ENCODE measurements around the gene SV2C. TPM values are rescaled to one million over a fixed set of nuclear protein-coding genes. Genes with fewer than 3 reads are reported as not detected.
"Not testable (repeated sequence)": the region's sequence is repeated elsewhere in the genome, so short reads cannot be mapped to it uniquely, and the experiment has no call there.

SV2C gene
- total RNA-seq, result under 0.01 TPM

DNA sequence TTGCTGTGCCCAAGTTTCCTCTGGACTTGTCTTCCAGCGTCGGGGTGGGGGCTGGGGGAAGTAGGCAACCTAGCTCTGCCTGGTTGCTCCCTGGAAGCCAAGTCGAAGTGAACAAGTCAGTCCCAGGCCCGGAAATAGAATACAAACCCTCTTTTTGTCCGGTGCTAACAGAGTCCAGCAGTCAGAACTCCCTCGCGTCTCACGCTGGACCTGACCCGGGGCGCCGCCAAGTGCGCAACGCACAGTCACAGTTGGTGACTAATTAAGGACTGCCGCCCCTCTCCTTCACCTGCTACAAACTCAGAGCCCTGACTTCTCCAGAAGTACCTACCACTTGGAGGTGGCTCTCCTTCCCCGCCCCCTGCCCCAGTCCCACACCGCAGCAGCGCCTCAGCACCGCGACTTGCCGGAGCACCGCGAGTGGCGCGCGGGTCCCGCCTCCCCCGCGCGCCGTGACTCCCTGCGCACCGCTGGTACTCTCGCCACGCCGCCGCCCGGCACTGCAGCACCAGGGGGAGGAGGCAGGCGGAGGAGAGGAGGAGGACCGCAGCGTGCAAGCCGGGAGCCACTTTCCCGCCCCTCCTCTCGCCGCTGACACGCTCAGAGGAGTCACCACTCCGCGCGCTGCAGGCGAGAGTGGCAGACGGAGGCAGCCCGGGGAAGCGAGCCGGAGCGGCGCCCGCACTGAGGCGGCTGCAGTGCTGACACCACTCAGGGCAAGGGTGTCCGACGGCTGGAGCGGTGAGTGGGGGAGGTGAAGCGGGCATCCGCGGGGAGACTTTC is at the start of gene SV2C:
Gene SV2C (plus strand): TSS at position 612 of the 783 bp plus-strand sequence. CDS start 48,368 bp downstream, outside the sequence.
- Histone ChIP-seq H3K27ac (ENCODE audit: low read depth, low read length) (no peak within 1 kb of the TSS), H3K9ac (ENCODE audit: low read depth in 1 of 3, low read length in 3 of 3) (no peak within 1 kb of the TSS), H3K27me3 (ENCODE audit: control insufficient read depth in 3 of 3, insufficient read depth in 3 of 3, low read length in 3 of 3) (peaks cover 28 to 43% (median 42%) of the 10 kb centered on the region in 3 donors), H3K4me1 (ENCODE audit: control insufficient read depth in 3 of 3, insufficient read depth in 3 of 3, low read length in 3 of 3) (peaks cover 4 to 5% (median 5%) of the 10 kb centered on the region in 3 donors), H3K4me3 (ENCODE audit: low read length in 3 of 3) (peak within 1 kb of the TSS in 1 of 3 donors; percentile 14), H3K9me3 (ENCODE audit: control insufficient read depth in 3 of 3, low read length in 3 of 3) (no peaks in the 10 kb centered on the region), H3K36me3 (ENCODE audit: control insufficient read depth in 3 of 3, insufficient read depth in 3 of 3, low read length in 3 of 3) (no peaks in the 10 kb centered on the region)

DNA sequence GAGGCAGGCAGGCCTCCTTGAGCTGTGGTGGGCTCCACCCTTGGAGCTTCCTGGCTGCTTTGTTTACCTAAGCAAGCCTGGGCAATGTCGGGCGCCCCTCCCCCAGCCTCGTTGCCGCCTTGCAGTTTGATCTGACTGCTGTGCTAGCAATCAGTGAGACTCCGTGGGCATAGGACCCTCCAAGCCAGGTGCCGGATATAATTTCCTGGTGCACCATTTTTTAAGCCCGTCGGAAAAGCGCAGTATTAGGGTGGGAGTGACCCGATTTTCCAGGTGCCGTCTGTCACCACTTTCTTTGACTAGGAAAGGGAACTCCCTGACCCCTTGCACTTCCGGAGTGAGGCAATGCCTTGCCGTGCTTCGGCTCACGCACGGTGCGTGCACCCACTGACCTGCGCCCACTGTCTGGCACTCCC is 45.4 kb upstream of the SV2C start:
- H3K9ac ChIP-seq (ENCODE audit: low read depth in 1 of 3, low read length in 3 of 3); H3K36me3 ChIP-seq (ENCODE audit: control insufficient read depth in 3 of 3, insufficient read depth in 3 of 3, low read length in 3 of 3); H3K4me3 ChIP-seq (ENCODE audit: low read length in 3 of 3); H3K4me1 ChIP-seq (ENCODE audit: control insufficient read depth in 3 of 3, insufficient read depth in 3 of 3, low read length in 3 of 3); H3K9me3 ChIP-seq (ENCODE audit: control insufficient read depth in 3 of 3, low read length in 3 of 3); H3K27me3 ChIP-seq (ENCODE audit: control insufficient read depth in 3 of 3, insufficient read depth in 3 of 3, low read length in 3 of 3); H3K27ac ChIP-seq (ENCODE audit: low read depth, low read length): not testable (repeated sequence)

DNA sequence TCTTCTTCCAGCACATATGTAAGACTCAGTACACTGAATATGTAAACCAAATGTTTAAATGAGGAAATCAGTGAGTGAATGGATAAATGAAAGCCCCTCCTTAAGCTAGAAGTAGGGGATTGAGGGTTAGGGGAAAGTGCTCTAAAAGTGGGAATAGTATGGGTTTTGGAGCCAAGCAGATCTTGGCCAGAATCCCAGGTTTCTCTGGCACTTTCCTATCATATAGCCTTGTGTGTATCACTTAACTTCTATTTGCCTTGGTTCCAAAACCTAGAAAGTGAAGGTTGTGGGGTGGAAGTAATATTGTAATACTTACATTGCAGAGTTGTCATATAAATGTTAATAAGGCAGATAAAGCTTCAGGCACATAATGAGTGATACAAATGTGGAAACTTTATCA is 45.0 kb upstream of the SV2C start:
- H3K4me3 ChIP-seq (ENCODE audit: low read length in 3 of 3), result no peak overlapping the region
- no peaks in the 10 kb centered on the region for H3K36me3 ChIP-seq (ENCODE audit: control insufficient read depth in 3 of 3, insufficient read depth in 3 of 3, low read length in 3 of 3)
- no peaks in the 10 kb centered on the region for H3K27me3 ChIP-seq (ENCODE audit: control insufficient read depth in 3 of 3, insufficient read depth in 3 of 3, low read length in 3 of 3)
- H3K9ac ChIP-seq (ENCODE audit: low read depth in 1 of 3, low read length in 3 of 3), result no peak overlapping the region
- no peak overlapping the region for H3K27ac ChIP-seq (ENCODE audit: low read depth, low read length)
- H3K9me3 ChIP-seq (ENCODE audit: control insufficient read depth in 3 of 3, low read length in 3 of 3), result peaks cover 0 to 5% (median 0%) of the 10 kb centered on the region in 3 donors
- no peaks in the 10 kb centered on the region for H3K4me1 ChIP-seq (ENCODE audit: control insufficient read depth in 3 of 3, insufficient read depth in 3 of 3, low read length in 3 of 3)

- Histone ChIP-seq H3K9me3 (ENCODE audit: control insufficient read depth in 3 of 3, low read length in 3 of 3) (peaks cover 0 to 8% (median 0%) of the 10 kb centered on the region in 3 donors), H3K4me1 (ENCODE audit: control insufficient read depth in 3 of 3, insufficient read depth in 3 of 3, low read length in 3 of 3) (no peaks in the 10 kb centered on the region), H3K27ac (ENCODE audit: low read depth, low read length) (no peak overlapping the region), H3K27me3 (ENCODE audit: control insufficient read depth in 3 of 3, insufficient read depth in 3 of 3, low read length in 3 of 3) (no peaks in the 10 kb centered on the region), H3K4me3 (ENCODE audit: low read length in 3 of 3) (no peak overlapping the region), H3K36me3 (ENCODE audit: control insufficient read depth in 3 of 3, insufficient read depth in 3 of 3, low read length in 3 of 3) (no peaks in the 10 kb centered on the region), H3K9ac (ENCODE audit: low read depth in 1 of 3, low read length in 3 of 3) (no peak overlapping the region)
These were observed 42.4 kb upstream of the SV2C start for GRCh38 chr5:76040806-76041205.

- Histone ChIP-seq H3K4me3 (ENCODE audit: low read length in 3 of 3) (no peak overlapping the region), H3K36me3 (ENCODE audit: control insufficient read depth in 3 of 3, insufficient read depth in 3 of 3, low read length in 3 of 3) (no peaks in the 10 kb centered on the region), H3K4me1 (ENCODE audit: control insufficient read depth in 3 of 3, insufficient read depth in 3 of 3, low read length in 3 of 3) (no peaks in the 10 kb centered on the region), H3K27me3 (ENCODE audit: control insufficient read depth in 3 of 3, insufficient read depth in 3 of 3, low read length in 3 of 3) (no peaks in the 10 kb centered on the region), H3K27ac (ENCODE audit: low read depth, low read length) (no peak overlapping the region), H3K9me3 (ENCODE audit: control insufficient read depth in 3 of 3, low read length in 3 of 3) (peaks cover 0 to 8% (median 0%) of the 10 kb centered on the region in 3 donors), H3K9ac (ENCODE audit: low read depth in 1 of 3, low read length in 3 of 3) (no peak overlapping the region)
These were observed 41.3 kb upstream of the SV2C start for GRCh38 chr5:76041863-76042262.

GRCh38 chr5:76046741-76047140 is 36.4 kb upstream of the SV2C start:
- no peak overlapping the region for H3K4me3 ChIP-seq (ENCODE audit: low read length in 3 of 3)
- H3K4me1 ChIP-seq (ENCODE audit: control insufficient read depth in 3 of 3, insufficient read depth in 3 of 3, low read length in 3 of 3), result no peaks in the 10 kb centered on the region

DNA sequence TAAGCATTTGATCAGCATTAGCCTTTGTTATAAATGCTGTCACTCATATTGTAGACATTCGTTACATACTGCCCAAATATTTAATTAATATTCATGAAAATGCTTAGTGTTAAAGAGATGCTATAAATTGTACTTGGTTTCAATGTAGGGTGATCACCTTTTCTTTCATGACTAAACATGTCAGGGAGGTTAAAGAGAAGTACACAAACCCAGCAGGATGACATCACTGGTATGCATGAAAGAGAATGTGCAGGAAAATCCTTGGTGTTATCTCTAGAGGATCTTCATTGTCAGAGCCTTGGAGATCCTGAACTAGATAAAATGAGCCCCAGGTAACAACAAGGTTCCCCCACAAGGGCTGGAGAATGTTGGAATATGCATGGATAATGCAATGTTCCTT is 33.0 kb upstream of the SV2C start:
- Histone ChIP-seq H3K4me1 (ENCODE audit: control insufficient read depth in 3 of 3, insufficient read depth in 3 of 3, low read length in 3 of 3) (no peaks in the 10 kb centered on the region), H3K27me3 (ENCODE audit: control insufficient read depth in 3 of 3, insufficient read depth in 3 of 3, low read length in 3 of 3) (peaks cover 0 to 2% (median 0%) of the 10 kb centered on the region in 3 donors), H3K27ac (ENCODE audit: low read depth, low read length) (no peak overlapping the region), H3K4me3 (ENCODE audit: low read length in 3 of 3) (no peak overlapping the region), H3K36me3 (ENCODE audit: control insufficient read depth in 3 of 3, insufficient read depth in 3 of 3, low read length in 3 of 3) (no peaks in the 10 kb centered on the region), H3K9me3 (ENCODE audit: control insufficient read depth in 3 of 3, low read length in 3 of 3) (no peaks in the 10 kb centered on the region), H3K9ac (ENCODE audit: low read depth in 1 of 3, low read length in 3 of 3) (no peak overlapping the region)

More at GRCh38 chr5:76046741-76047140, 36.4 kb upstream of the SV2C start:
- Histone ChIP-seq H3K27me3 (ENCODE audit: control insufficient read depth in 3 of 3, insufficient read depth in 3 of 3, low read length in 3 of 3) (peaks cover 0 to 2% (median 0%) of the 10 kb centered on the region in 3 donors), H3K27ac (ENCODE audit: low read depth, low read length) (no peak overlapping the region), H3K9me3 (ENCODE audit: control insufficient read depth in 3 of 3, low read length in 3 of 3) (peaks cover 0 to 8% (median 0%) of the 10 kb centered on the region in 3 donors), H3K36me3 (ENCODE audit: control insufficient read depth in 3 of 3, insufficient read depth in 3 of 3, low read length in 3 of 3) (no peaks in the 10 kb centered on the region), H3K9ac (ENCODE audit: low read depth in 1 of 3, low read length in 3 of 3) (no peak overlapping the region)

GRCh38 chr5:76062502-76063041 is 20.6 kb upstream of the SV2C start:
- no peaks in the 10 kb centered on the region for H3K36me3 ChIP-seq (ENCODE audit: control insufficient read depth in 3 of 3, insufficient read depth in 3 of 3, low read length in 3 of 3)
- no peaks in the 10 kb centered on the region for H3K9me3 ChIP-seq (ENCODE audit: control insufficient read depth in 3 of 3, low read length in 3 of 3)
- no peaks in the 10 kb centered on the region for H3K27me3 ChIP-seq (ENCODE audit: control insufficient read depth in 3 of 3, insufficient read depth in 3 of 3, low read length in 3 of 3)
- no peaks in the 10 kb centered on the region for H3K4me1 ChIP-seq (ENCODE audit: control insufficient read depth in 3 of 3, insufficient read depth in 3 of 3, low read length in 3 of 3)
- no peak overlapping the region for H3K27ac ChIP-seq (ENCODE audit: low read depth, low read length)
- no peak overlapping the region for H3K9ac ChIP-seq (ENCODE audit: low read depth in 1 of 3, low read length in 3 of 3)
- no peak overlapping the region for H3K4me3 ChIP-seq (ENCODE audit: low read length in 3 of 3)

- Histone ChIP-seq H3K4me3 (ENCODE audit: low read length in 3 of 3) (no peak overlapping the region), H3K27ac (ENCODE audit: low read depth, low read length) (no peak overlapping the region), H3K27me3 (ENCODE audit: control insufficient read depth in 3 of 3, insufficient read depth in 3 of 3, low read length in 3 of 3) (no peaks in the 10 kb centered on the region), H3K4me1 (ENCODE audit: control insufficient read depth in 3 of 3, insufficient read depth in 3 of 3, low read length in 3 of 3) (no peaks in the 10 kb centered on the region), H3K9ac (ENCODE audit: low read depth in 1 of 3, low read length in 3 of 3) (no peak overlapping the region), H3K36me3 (ENCODE audit: control insufficient read depth in 3 of 3, insufficient read depth in 3 of 3, low read length in 3 of 3) (no peaks in the 10 kb centered on the region), H3K9me3 (ENCODE audit: control insufficient read depth in 3 of 3, low read length in 3 of 3) (no peaks in the 10 kb centered on the region)
These were observed 17.9 kb upstream of the SV2C start for GRCh38 chr5:76065258-76065657.

GRCh38 chr5:76069061-76069735 is 14.0 kb upstream of the SV2C start:
- Histone ChIP-seq H3K4me1 (ENCODE audit: control insufficient read depth in 3 of 3, insufficient read depth in 3 of 3, low read length in 3 of 3) (no peaks in the 10 kb centered on the region), H3K36me3 (ENCODE audit: control insufficient read depth in 3 of 3, insufficient read depth in 3 of 3, low read length in 3 of 3) (no peaks in the 10 kb centered on the region), H3K27me3 (ENCODE audit: control insufficient read depth in 3 of 3, insufficient read depth in 3 of 3, low read length in 3 of 3) (no peaks in the 10 kb centered on the region), H3K4me3 (ENCODE audit: low read length in 3 of 3) (no peak overlapping the region), H3K9ac (ENCODE audit: low read depth in 1 of 3, low read length in 3 of 3) (no peak overlapping the region), H3K27ac (ENCODE audit: low read depth, low read length) (no peak overlapping the region), H3K9me3 (ENCODE audit: control insufficient read depth in 3 of 3, low read length in 3 of 3) (no peaks in the 10 kb centered on the region)
